Measurements from ENCODE around the gene ZNF319. TPM values are rescaled to one million over a fixed set of nuclear protein-coding genes. Genes with fewer than 3 reads are reported as not detected.
A peak's percentile ranks its signal among the peaks of the same experiment; 100 is the strongest.
"Not testable (repeated sequence)": the region's sequence is repeated elsewhere in the genome, so short reads cannot be mapped to it uniquely, and the experiment has no call there.

ZNF319 gene
- total RNA-seq, 1 experiment from 2014 or later = 1.7 TPM

- in situ Hi-C loops (cut with HindIII; ENCODE audit: low pct_unique_long_range_greater_than_20kb, low sequenced_read_pairs) = no loop called here
- no peak for DNase-seq (ENCODE audit: low read depth, low spot score)
These were observed 8.4 kb downstream of the ZNF319 start for GRCh38 chr16:57992084-57992483.

GRCh38 chr16:57991551-57992059 is 8.9 kb downstream of the ZNF319 start:
- in situ Hi-C loops (cut with HindIII; ENCODE audit: low pct_unique_long_range_greater_than_20kb, low sequenced_read_pairs) = no loop called here
- no peak for DNase-seq (ENCODE audit: low read depth, low spot score)

GRCh38 chr16:57988929-57989328 is 11.5 kb downstream of the ZNF319 start:
- no peak for DNase-seq (ENCODE audit: low read depth, low spot score)
- in situ Hi-C loops (cut with HindIII; ENCODE audit: low pct_unique_long_range_greater_than_20kb, low sequenced_read_pairs) = no loop called here

- in situ Hi-C loops (cut with HindIII; ENCODE audit: low pct_unique_long_range_greater_than_20kb, low sequenced_read_pairs) = no loop called here
- DNase-seq (ENCODE audit: low read depth, low spot score) = no peak
These were observed 12.9 kb downstream of the ZNF319 start for GRCh38 chr16:57987441-57988177.

GRCh38 chr16:57986196-57986595 is 14.3 kb downstream of the ZNF319 start:
- DNase-seq (ENCODE audit: low read depth, low spot score) = no peak
- in situ Hi-C loops (cut with HindIII; ENCODE audit: low pct_unique_long_range_greater_than_20kb, low sequenced_read_pairs) = no loop called here

- in situ Hi-C loops (cut with HindIII; ENCODE audit: low pct_unique_long_range_greater_than_20kb, low sequenced_read_pairs) = no loop called here
- no peak for DNase-seq (ENCODE audit: low read depth, low spot score)
These were observed 15.0 kb downstream of the ZNF319 start for GRCh38 chr16:57985204-57986181.

- DNase-seq (ENCODE audit: low read depth, low spot score) = no peak
- in situ Hi-C loops (cut with HindIII; ENCODE audit: low pct_unique_long_range_greater_than_20kb, low sequenced_read_pairs) = no loop called here
These were observed 15.8 kb downstream of the ZNF319 start for GRCh38 chr16:57984443-57985203.

- DNase-seq (ENCODE audit: low read depth, low spot score) = no peak
- in situ Hi-C loops (cut with HindIII; ENCODE audit: low pct_unique_long_range_greater_than_20kb, low sequenced_read_pairs) = no loop called here
These were observed 18.1 kb downstream of the ZNF319 start for GRCh38 chr16:57982385-57982784.

- in situ Hi-C loops (cut with HindIII; ENCODE audit: low pct_unique_long_range_greater_than_20kb, low sequenced_read_pairs) = no loop called here
- no peak for DNase-seq (ENCODE audit: low read depth, low spot score)
These were observed 18.8 kb downstream of the ZNF319 start for GRCh38 chr16:57981636-57982035.

- in situ Hi-C loops (cut with HindIII; ENCODE audit: low pct_unique_long_range_greater_than_20kb, low sequenced_read_pairs) = no loop called here
- DNase-seq (ENCODE audit: low read depth, low spot score) = no peak
These were observed 21.4 kb downstream of the ZNF319 start for GRCh38 chr16:57979006-57979585.

- in situ Hi-C loops (cut with HindIII; ENCODE audit: low pct_unique_long_range_greater_than_20kb, low sequenced_read_pairs); DNase-seq (ENCODE audit: low read depth, low spot score): not testable (repeated sequence)
These were observed 22.4 kb downstream of the ZNF319 start for GRCh38 chr16:57978070-57978465.

- peak; percentile 26 for DNase-seq (ENCODE audit: low read depth, low spot score)
- in situ Hi-C loops (cut with HindIII; ENCODE audit: low pct_unique_long_range_greater_than_20kb, low sequenced_read_pairs) = no loop called here
These were observed 22.9 kb downstream of the ZNF319 start for GRCh38 chr16:57977418-57978069.

GRCh38 chr16:57976331-57976796 is 24.1 kb downstream of the ZNF319 start:
- peak; percentile 51 for DNase-seq (ENCODE audit: low read depth, low spot score)
- in situ Hi-C loops (cut with HindIII; ENCODE audit: low pct_unique_long_range_greater_than_20kb, low sequenced_read_pairs) = no loop called here

- DNase-seq (ENCODE audit: low read depth, low spot score) = no peak
- in situ Hi-C loops (cut with HindIII; ENCODE audit: low pct_unique_long_range_greater_than_20kb, low sequenced_read_pairs) = no loop called here
These were observed 28.2 kb downstream of the ZNF319 start for GRCh38 chr16:57972306-57972705.

GRCh38 chr16:57971848-57972247 is 28.6 kb downstream of the ZNF319 start:
- DNase-seq (ENCODE audit: low read depth, low spot score) = no peak
- in situ Hi-C loops (cut with HindIII; ENCODE audit: low pct_unique_long_range_greater_than_20kb, low sequenced_read_pairs) = no loop called here

- in situ Hi-C loops (cut with HindIII; ENCODE audit: low pct_unique_long_range_greater_than_20kb, low sequenced_read_pairs) = no loop called here
- DNase-seq (ENCODE audit: low read depth, low spot score) = no peak
These were observed 29.5 kb downstream of the ZNF319 start, which contains the start of gene CNGB1 for GRCh38 chr16:57970970-57971369. Gene CNGB1, minus strand, starts transcription at chr16:57971128. Its CDS starts 3,842 bp downstream, at chr16:57967286.

GRCh38 chr16:57970319-57970718 is 30.2 kb downstream of the ZNF319 start:
- in situ Hi-C loops (cut with HindIII; ENCODE audit: low pct_unique_long_range_greater_than_20kb, low sequenced_read_pairs) = no loop called here
- no peak for DNase-seq (ENCODE audit: low read depth, low spot score)

All from SK-MEL-5 (cell line).